Activated CD8-positive, alpha-beta T cell treated with anti-CD3 and anti-CD28 coated beads, Interleukin-2, amount 10 ng/mL, durations not matched to agents 7 days and 5 days (primary cell): Measurements from ENCODE around the gene NBPF1. TPM values are rescaled to one million over a fixed set of nuclear protein-coding genes. Genes with fewer than 3 reads are reported as not detected.
"Not testable (repeated sequence)": the region's sequence is repeated elsewhere in the genome, so short reads cannot be mapped to it uniquely, and the experiment has no call there.

ENCODE experiments used
- ATAC-seq: fragments of 150-1000 bp; cut with Tn5 transposase; one replicate; pipeline ENCODE4 v1.10.0; 2021; ENCODE audit warnings: moderate library complexity
- CTCF ChIA-PET: fragments of 350-600 bp; sonication (Branson Sonifier 250); formaldehyde crosslinking; loops from one replicate; lab custom pipeline; 2021; ENCODE audit warnings: antibody characterized with exemption; lab: Charles Lee
- POLR2A ChIA-PET: fragments of 350-600 bp; sonication (Branson Sonifier 250); formaldehyde crosslinking; loops from one replicate; lab custom pipeline; 2021; ENCODE audit warnings: antibody characterized with exemption; lab: Charles Lee
- DNase-seq: peaks from one replicate; pipeline ENCODE4 v3.0.0-alpha.2; 2020
- H3K27ac Mint-ChIP-seq: one replicate; pipeline ENCODE4 v1.8.0; 2021; ENCODE audit warnings: mild to moderate bottlenecking, mixed read lengths
- H3K27me3 Mint-ChIP-seq: one replicate; pipeline ENCODE4 v1.8.0; 2021; ENCODE audit warnings: low read depth, mixed read lengths
- H3K36me3 Mint-ChIP-seq: one replicate; pipeline ENCODE4 v1.8.0; 2021; ENCODE audit warnings: low read depth, mixed read lengths
- H3K4me1 Mint-ChIP-seq: one replicate; pipeline ENCODE4 v1.8.0; 2021; ENCODE audit warnings: low read depth, mixed read lengths
- H3K4me3 Mint-ChIP-seq: one replicate; pipeline ENCODE4 v1.8.0; 2021; ENCODE audit warnings: mild to moderate bottlenecking, mixed read lengths
- H3K9me3 Mint-ChIP-seq: one replicate; pipeline ENCODE4 v1.8.0; 2022; ENCODE audit warnings: mixed read lengths; ENCODE audit not compliant: insufficient read depth
- total RNA-seq, 2 experiments: library from RNA; stranded (reverse); gene quantifications; one replicate each; pipeline ENCODE4 v1.2.3, GENCODE V29; 2021

Gene NBPF1
- total RNA-seq, 2 experiments from 2014 or later: 1.5 to 2.2 TPM

- H3K4me1 Mint-ChIP-seq, POLR2A ChIA-PET, H3K4me3 Mint-ChIP-seq, H3K36me3 Mint-ChIP-seq, DNase-seq, ATAC-seq, CTCF ChIA-PET, H3K9me3 Mint-ChIP-seq, H3K27me3 Mint-ChIP-seq, H3K27ac Mint-ChIP-seq: not testable (repeated sequence)
Observed at GRCh38 chr1:16547502-16548241, 65.7 kb downstream of the NBPF1 start.

- H3K27ac Mint-ChIP-seq, POLR2A ChIA-PET, H3K36me3 Mint-ChIP-seq, DNase-seq, H3K4me1 Mint-ChIP-seq, ATAC-seq, H3K4me3 Mint-ChIP-seq, CTCF ChIA-PET, H3K9me3 Mint-ChIP-seq, H3K27me3 Mint-ChIP-seq: not testable (repeated sequence)
Observed at GRCh38 chr1:16545682-16546095, 67.7 kb downstream of the NBPF1 start.

DNA sequence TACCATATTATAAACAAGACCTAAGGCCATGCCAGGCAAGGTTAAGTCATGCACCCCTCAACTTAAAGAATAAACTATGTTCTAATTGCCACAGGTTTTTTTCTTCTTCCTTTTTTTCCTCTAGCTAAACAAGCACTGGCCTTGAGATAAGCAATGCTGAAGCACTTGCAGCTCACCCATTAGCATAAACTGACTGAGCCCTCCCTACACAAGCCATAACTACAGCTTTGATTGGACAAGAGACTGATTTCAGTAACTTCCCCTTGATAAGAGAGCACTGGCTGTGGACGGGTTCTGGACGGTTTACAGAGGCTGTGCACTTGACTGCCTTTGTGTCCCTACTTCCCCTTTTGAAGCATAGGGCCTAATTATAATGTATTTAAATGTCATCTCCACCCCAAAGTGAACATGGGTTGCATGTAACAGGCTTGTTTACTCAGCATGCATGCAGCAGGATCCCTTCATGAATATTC is 72.9 kb downstream of the NBPF1 start:
- H3K9me3 Mint-ChIP-seq, H3K36me3 Mint-ChIP-seq, ATAC-seq, H3K27ac Mint-ChIP-seq, H3K4me1 Mint-ChIP-seq, H3K4me3 Mint-ChIP-seq, H3K27me3 Mint-ChIP-seq, DNase-seq, CTCF ChIA-PET, POLR2A ChIA-PET: not testable (repeated sequence)

DNA sequence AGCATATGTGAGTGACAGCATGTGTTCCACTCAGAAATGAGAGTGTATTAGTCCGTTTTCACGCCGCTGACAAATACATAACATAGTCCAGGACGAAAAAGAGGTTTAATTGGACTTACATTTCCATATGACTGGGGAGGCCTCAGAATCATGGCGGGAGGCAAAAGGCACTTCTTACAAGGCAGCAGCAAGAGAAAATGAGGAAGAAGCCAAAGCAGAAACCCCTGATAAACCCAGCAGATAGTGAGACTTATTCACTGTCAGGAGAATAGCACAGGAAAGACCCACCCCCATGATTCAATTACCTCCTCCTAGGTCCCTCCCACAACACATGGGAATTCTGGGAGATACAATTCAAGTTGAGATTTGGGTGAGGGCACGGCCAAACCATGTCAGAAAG is 75.8 kb downstream of the NBPF1 start:
- peaks cover 19% of the 10 kb centered on the region for H3K27me3 Mint-ChIP-seq
- H3K4me3 Mint-ChIP-seq, ATAC-seq, CTCF ChIA-PET, POLR2A ChIA-PET, H3K4me1 Mint-ChIP-seq, H3K36me3 Mint-ChIP-seq, DNase-seq, H3K27ac Mint-ChIP-seq, H3K9me3 Mint-ChIP-seq: not testable (repeated sequence)

GRCh38 chr1:16536796-16537195 is 76.6 kb downstream of the NBPF1 start:
- POLR2A ChIA-PET, CTCF ChIA-PET, H3K36me3 Mint-ChIP-seq, DNase-seq, H3K27ac Mint-ChIP-seq, H3K9me3 Mint-ChIP-seq, H3K4me3 Mint-ChIP-seq, ATAC-seq, H3K4me1 Mint-ChIP-seq: not testable (repeated sequence)
- H3K27me3 Mint-ChIP-seq: peaks cover 23% of the 10 kb centered on the region

GRCh38 chr1:16535898-16536297 is 77.5 kb downstream of the NBPF1 start:
- H3K4me3 Mint-ChIP-seq, ATAC-seq, H3K36me3 Mint-ChIP-seq, H3K9me3 Mint-ChIP-seq, DNase-seq, H3K27ac Mint-ChIP-seq, H3K4me1 Mint-ChIP-seq, POLR2A ChIA-PET, CTCF ChIA-PET: not testable (repeated sequence)
- H3K27me3 Mint-ChIP-seq: peaks cover 24% of the 10 kb centered on the region

GRCh38 chr1:16535487-16535886 is 77.9 kb downstream of the NBPF1 start:
- ATAC-seq, CTCF ChIA-PET, H3K27ac Mint-ChIP-seq, H3K9me3 Mint-ChIP-seq, H3K4me3 Mint-ChIP-seq, H3K4me1 Mint-ChIP-seq, H3K36me3 Mint-ChIP-seq, POLR2A ChIA-PET, DNase-seq: not testable (repeated sequence)
- peaks cover 25% of the 10 kb centered on the region for H3K27me3 Mint-ChIP-seq

DNA sequence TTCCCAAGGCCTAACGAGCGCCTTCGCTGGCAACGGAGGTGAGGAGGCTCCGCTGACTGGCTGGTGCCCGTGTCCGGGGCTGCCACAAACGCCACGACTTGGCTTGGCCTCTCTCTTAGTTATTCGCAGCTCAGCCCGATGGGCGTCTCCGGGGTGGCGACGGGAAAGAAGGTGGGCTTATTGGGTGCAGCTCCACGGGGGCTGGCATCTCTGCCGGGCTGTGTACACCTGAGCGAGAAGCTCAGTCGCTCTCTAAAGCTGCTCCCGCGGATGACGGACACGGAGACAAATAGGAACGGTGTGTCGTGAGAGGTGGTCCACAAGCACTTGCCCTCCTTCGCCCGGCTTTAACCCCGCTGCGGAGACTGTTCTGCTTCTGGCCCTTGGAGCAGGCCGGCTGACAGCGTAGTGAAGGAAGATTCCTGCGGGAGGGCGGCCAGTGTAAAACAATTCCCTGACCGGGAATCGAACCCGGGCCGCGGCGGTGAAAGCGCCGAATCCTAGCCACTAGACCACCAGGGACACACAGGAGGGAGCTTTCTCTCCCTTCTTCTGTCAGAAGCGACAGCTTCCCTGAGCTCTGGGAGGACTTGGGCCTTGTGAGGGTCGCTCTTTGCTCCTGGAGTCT is 78.4 kb downstream of the NBPF1 start:
- CTCF ChIA-PET, H3K27ac Mint-ChIP-seq, POLR2A ChIA-PET, H3K4me1 Mint-ChIP-seq, H3K36me3 Mint-ChIP-seq, H3K9me3 Mint-ChIP-seq: not testable (repeated sequence)
- ATAC-seq (peak; percentile 53), DNase-seq (peak; percentile 26)
- Mint-ChIP-seq H3K4me3 (peak overlapping the region; percentile 44), H3K27me3 (peaks cover 26% of the 10 kb centered on the region)

DNA sequence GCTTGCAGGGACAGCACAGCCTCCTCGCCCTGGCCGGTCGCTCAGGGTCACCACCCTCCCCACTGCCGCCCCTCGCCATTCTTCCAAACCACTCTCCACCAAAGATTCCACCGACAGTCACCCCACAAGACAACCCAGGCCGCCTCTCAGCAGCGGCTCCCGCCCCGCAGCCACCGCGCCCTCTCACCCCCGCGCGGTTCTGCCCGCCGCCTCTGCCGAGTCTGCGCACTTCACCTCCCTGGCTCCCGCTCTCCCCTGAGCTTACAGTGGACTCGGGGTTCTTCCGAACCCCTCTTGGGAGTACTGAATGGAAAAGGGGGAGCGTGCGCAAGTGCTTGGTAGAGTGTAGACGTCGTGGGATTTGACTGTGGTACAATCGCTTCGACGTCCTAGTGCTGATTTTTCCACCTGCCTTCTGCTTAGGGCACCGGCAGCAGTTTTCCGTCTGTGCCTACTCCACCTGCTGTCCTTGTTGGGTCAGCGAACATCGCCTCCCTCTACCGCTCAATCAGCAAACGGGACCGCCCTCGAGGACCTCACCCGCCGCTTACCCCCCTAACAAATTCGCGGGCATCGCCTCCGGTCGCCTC is 79.0 kb downstream of the NBPF1 start:
- CTCF ChIA-PET, H3K4me3 Mint-ChIP-seq, POLR2A ChIA-PET, H3K27ac Mint-ChIP-seq, H3K9me3 Mint-ChIP-seq, H3K4me1 Mint-ChIP-seq, DNase-seq, H3K36me3 Mint-ChIP-seq, ATAC-seq: not testable (repeated sequence)
- H3K27me3 Mint-ChIP-seq: peaks cover 28% of the 10 kb centered on the region

- peaks cover 30% of the 10 kb centered on the region for H3K27me3 Mint-ChIP-seq
- ATAC-seq, H3K9me3 Mint-ChIP-seq, POLR2A ChIA-PET, H3K4me1 Mint-ChIP-seq, H3K36me3 Mint-ChIP-seq, H3K27ac Mint-ChIP-seq, H3K4me3 Mint-ChIP-seq, CTCF ChIA-PET, DNase-seq: not testable (repeated sequence)
Observed at GRCh38 chr1:16532235-16532991, 81.0 kb downstream of the NBPF1 start.

DNA sequence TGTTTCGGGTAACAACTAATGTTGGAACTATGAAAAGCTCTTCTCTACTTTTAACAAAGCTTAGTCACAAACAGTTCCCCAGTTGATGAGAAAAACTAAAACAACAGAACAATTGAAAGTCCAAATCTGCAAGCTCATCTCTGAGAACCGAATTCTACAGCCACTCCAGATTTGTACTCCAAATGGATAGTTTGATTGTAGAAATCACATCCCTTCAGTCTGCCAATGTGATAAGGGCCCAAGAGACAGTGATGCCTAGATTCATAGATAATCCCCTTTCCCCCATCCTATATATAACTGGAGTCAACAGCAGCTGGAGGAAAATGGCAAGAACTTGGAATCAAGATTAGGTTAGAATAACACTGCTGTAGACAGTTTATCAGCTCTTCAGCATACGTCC is 85.0 kb downstream of the NBPF1 start:
- DNase-seq, CTCF ChIA-PET, H3K4me1 Mint-ChIP-seq, POLR2A ChIA-PET, H3K9me3 Mint-ChIP-seq, H3K27ac Mint-ChIP-seq, H3K36me3 Mint-ChIP-seq, ATAC-seq, H3K4me3 Mint-ChIP-seq: not testable (repeated sequence)
- H3K27me3 Mint-ChIP-seq: peaks cover 33% of the 10 kb centered on the region

GRCh38 chr1:16525769-16526168 is 87.6 kb downstream of the NBPF1 start:
- H3K36me3 Mint-ChIP-seq, H3K4me3 Mint-ChIP-seq, H3K4me1 Mint-ChIP-seq, H3K27ac Mint-ChIP-seq, CTCF ChIA-PET, DNase-seq, ATAC-seq, H3K9me3 Mint-ChIP-seq, POLR2A ChIA-PET: not testable (repeated sequence)
- H3K27me3 Mint-ChIP-seq: peaks cover 33% of the 10 kb centered on the region
